Psoas muscle (tissue), 8 donors: ENCODE data around the gene OXER1. TPM values are rescaled to one million over a fixed set of nuclear protein-coding genes. Genes with fewer than 3 reads are reported as not detected.

Experiments used
- ATAC-seq, 4 donors: fragments of 200-7000 bp; cut with Tn5 transposase; one replicate each; pipeline ENCODE4 v1.9.1; 2020; ENCODE audit warnings: moderate library complexity in 3 of 4, mild to moderate bottlenecking in 2 of 4
- DNase-seq, 2 donors: peaks; one replicate each; pipeline ENCODE4 v3.0.0-alpha.2; 2020
- H3K27ac ChIP-seq: fragments of 200-600 bp; one replicate; pipeline ENCODE4 v1.8.0; 2022
- H3K27me3 ChIP-seq, 3 donors: fragments of 200-600 bp in 1 of 3; one replicate each; pipeline versions ENCODE4 v1.6.1 to v1.8.0; 2013 to 2022; ENCODE audit warnings: low read length in 2 of 3, mild to moderate bottlenecking in 2 of 3, moderate library complexity in 1 of 3; ENCODE audit not compliant: insufficient read depth in 3 of 3
- H3K36me3 ChIP-seq, 2 donors: fragments of 200-600 bp in 1 of 2; one replicate each; pipeline versions ENCODE4 v1.6.1 to v1.8.0; 2013 to 2022; ENCODE audit warnings: low read depth in 1 of 2, mild to moderate bottlenecking in 1 of 2, moderate library complexity in 1 of 2; ENCODE audit not compliant: insufficient read depth in 1 of 2
- H3K4me1 ChIP-seq: fragments of 200-600 bp; one replicate; pipeline ENCODE4 v1.8.0; 2022
- H3K4me3 ChIP-seq: fragments of 200-600 bp; one replicate; pipeline ENCODE4 v1.8.0; 2022; ENCODE audit warnings: mild to moderate bottlenecking
- H3K9me3 ChIP-seq: fragments of 200-600 bp; one replicate; pipeline ENCODE4 v1.8.0; 2022
- CTCF ChIP-seq: fragments of 200-600 bp; IDR thresholded peaks from one replicate; pipeline ENCODE4 v1.8.0; 2022; ENCODE audit warnings: antibody characterized with exemption
- WGBS, 3 donors: extraction: QIAGEN DNeasy Blood & Tissue Kit; methylation state at CpG; one replicate each; pipeline versions ENCODE4 v1.1.6 to v1.1.7; 2013; 5-methylcytosine and 5-hydroxymethylcytosine counted together
- intact Hi-C, 2 donors: fragments of 100-400 bp; cut with DNase I; formaldehyde crosslinking; loops; one replicate each; pipeline versions ENCODE4 v1.11.0 to v1.14.2; 2022
- polyA plus RNA-seq, 3 donors: library from polyadenylated mRNA; stranded (reverse); fragments of 200-250 nt; gene quantifications; one replicate each; pipeline ENCODE4 v1.2.3, GENCODE V29; 2013
- total RNA-seq, 4 donors: library from RNA; stranded (reverse); fragmentation: NEBNext Ultra II Directional in 2 of 4; extraction: Animal tissue kit (Norgen Biotek cat#: 25700) in 2 of 4; gene quantifications; one replicate each; pipeline versions ENCODE4 v1.2.1 to v1.2.4, GENCODE V29; 2021 to 2023
- donor health status: healthy with polysubstance abuse.
- donor health status: DM: no; HTN: no; CAD: no; lungs with moderate emphysema.
- donor health status: Bipolar disorder and iron deficiency.
- donor health status: healthy.
- donor health status: DM: yes; HTN: yes; CAD: no.
- donor health status: DM: no; HTN: no; CAD: no.
- donor health status: DM: no; HTN: no; CAD: no.
- donor health status: DM: yes; HTN: yes; CAD: no.

OXER1 gene
- total and polyA plus RNA-seq, 7 donors = 0.04 to 1.2 (median 0.20) TPM

GRCh38 chr2:42724886-42725285 lies 39.0 kb downstream of the OXER1 start:
- no peak for ATAC-seq
- intact Hi-C loops = no loop called here
- 86 to 96% (median 90%) methylated on average over 2 of the region's 2 CpGs for WGBS, 3 donors

GRCh38 chr2:42723465-42723864 lies 40.5 kb downstream of the OXER1 start:
- intact Hi-C loops = no loop called here
- H3K27ac ChIP-seq = no peak overlapping the region
- TF ChIP-seq CTCF = no peak
- no peak overlapping the region for H3K4me3 ChIP-seq
- H3K9me3 ChIP-seq = no peaks in the 10 kb centered on the region
- no peaks in the 10 kb centered on the region for H3K4me1 ChIP-seq
- ATAC-seq (no peak), DNase-seq (no peak)
- no peaks in the 10 kb centered on the region for H3K27me3 ChIP-seq
- H3K36me3 ChIP-seq = peaks cover 0 to 18% of the 10 kb centered on the region in 2 donors

More at GRCh38 chr2:42724886-42725285, 39.0 kb downstream of the OXER1 start:
- Histone ChIP-seq H3K4me3 (no peak overlapping the region), H3K27me3 (no peaks in the 10 kb centered on the region), H3K27ac (no peak overlapping the region), H3K36me3 (peaks cover 0 to 18% of the 10 kb centered on the region in 2 donors), H3K9me3 (peaks cover 7% of the 10 kb centered on the region), H3K4me1 (no peaks in the 10 kb centered on the region)
- DNase-seq = no peak
- no peak for TF ChIP-seq CTCF

- DNase-seq = no peak
Observed at GRCh38 chr2:42722320-42723190, 41.4 kb downstream of the OXER1 start.

GRCh38 chr2:42721898-42722297 lies 42.0 kb downstream of the OXER1 start:
- ATAC-seq (no peak), DNase-seq (no peak)
- H3K4me1 ChIP-seq = no peaks in the 10 kb centered on the region
- WGBS, 3 donors = 69 to 87% (median 78%) methylated on average over 2 of the region's 2 CpGs
- no peaks in the 10 kb centered on the region for H3K9me3 ChIP-seq
- no peak overlapping the region for H3K27ac ChIP-seq
- peaks cover 0 to 18% of the 10 kb centered on the region in 2 donors for H3K36me3 ChIP-seq
- H3K4me3 ChIP-seq = no peak overlapping the region
- TF ChIP-seq CTCF = no peak
- no peaks in the 10 kb centered on the region for H3K27me3 ChIP-seq
- intact Hi-C loops = no loop called here

More at GRCh38 chr2:42722320-42723190, 41.4 kb downstream of the OXER1 start:
- Histone ChIP-seq H3K27ac (no peak overlapping the region), H3K27me3 (no peaks in the 10 kb centered on the region), H3K36me3 (peaks cover 0 to 18% of the 10 kb centered on the region in 2 donors), H3K4me1 (no peaks in the 10 kb centered on the region), H3K4me3 (no peak overlapping the region), H3K9me3 (no peaks in the 10 kb centered on the region)
- TF ChIP-seq CTCF = no peak
- ATAC-seq = peak in 1 of 4 donors; percentile 45
- intact Hi-C loops = no loop called here
- 64 to 67% (median 66%) methylated on average over 7 of the region's 7 CpGs for WGBS, 3 donors
